Panc1 (cell line): Measurements from ENCODE around the gene ROR1. TPM values are rescaled to one million over a fixed set of nuclear protein-coding genes. Genes with fewer than 3 reads are reported as not detected.

Experiments
- ATAC-seq: fragments of 200-7000 bp; cut with Tn5 transposase; 2 replicates; pipeline ENCODE4 v1.9.1; 2020; ENCODE audit warnings: mild to moderate bottlenecking, moderate library complexity
- BruUV-seq: library from RNA; stranded (reverse); fragments of 400-500 nt; replicated peaks from 2 replicates; lab custom pipeline; 2021; lab: Mats Ljungman, UMichigan
- CTCF ChIA-PET: fragments of 300-600 bp; sonication (Branson Sonifier 250); formaldehyde crosslinking; loops from one replicate; lab custom pipeline; 2022; ENCODE audit warnings: antibody characterized with exemption; lab: Charles Lee
- POLR2A ChIA-PET: fragments of 300-600 bp; sonication (Branson Sonifier 250); formaldehyde crosslinking; loops from one replicate; lab custom pipeline; 2022; ENCODE audit warnings: antibody characterized with exemption; lab: Charles Lee
- DNase-seq: peaks from one replicate; pipeline ENCODE4 v3.0.0-alpha.2; 2010; ENCODE audit warnings: low read depth, low spot score
- H3K27ac ChIP-seq: 2 replicates; pipeline ENCODE4 v1.5.1; 2011; ENCODE audit warnings: mild to moderate bottlenecking, low read length, inconsistent platforms
- H3K27me3 ChIP-seq: fragments of 200-500 bp; sonication (Bioruptor generic); 2 replicates; pipeline ENCODE4 v1.6.0; 2014; ENCODE audit warnings: low read length, inconsistent platforms; ENCODE audit not compliant: control insufficient read depth, insufficient read depth
- H3K36me3 ChIP-seq: fragments of 200-500 bp; sonication (Bioruptor generic); 2 replicates; pipeline ENCODE4 v1.5.1; 2014; ENCODE audit warnings: inconsistent platforms, mild to moderate bottlenecking, low read length, moderate library complexity; ENCODE audit not compliant: control insufficient read depth, insufficient read depth
- H3K4me1 ChIP-seq: 2 replicates; pipeline ENCODE4 v1.5.1; 2011; ENCODE audit warnings: inconsistent platforms, mild to moderate bottlenecking, low read length, moderate library complexity; ENCODE audit not compliant: control insufficient read depth, insufficient read depth
- H3K4me3 ChIP-seq, 2 experiments: 2 replicates each; pipeline ENCODE4 v1.5.1; 2011 to 2012; ENCODE audit warnings: low read depth in 2 of 2, low read length in 2 of 2, mild to moderate bottlenecking in 2 of 2, inconsistent platforms in 1 of 2, moderate library complexity in 1 of 2
- H3K9me3 ChIP-seq: fragments of 200-500 bp; sonication (Bioruptor generic); 2 replicates; pipeline ENCODE4 v1.5.1; 2014; ENCODE audit warnings: low read depth, mild to moderate bottlenecking, inconsistent platforms, low read length, moderate library complexity; ENCODE audit not compliant: control insufficient read depth, insufficient read depth
- POLR2AphosphoS5 ChIP-seq: IDR thresholded peaks from 2 replicates; pipeline ENCODE4 v1.6.1; 2012; ENCODE audit warnings: mild to moderate bottlenecking, low read depth, low read length, moderate library complexity
- SIN3A ChIP-seq: IDR thresholded peaks from 2 replicates; pipeline ENCODE4 v1.6.1; 2012; ENCODE audit warnings: low read depth, mild to moderate bottlenecking, low read length, moderate library complexity, borderline replicate concordance; ENCODE audit not compliant: insufficient read depth
- TCF7L2 ChIP-seq: IDR thresholded peaks from 2 replicates; pipeline ENCODE4 v1.6.1; 2011; ENCODE audit warnings: mild to moderate bottlenecking, low read depth, low read length, inconsistent platforms
- in situ Hi-C: cut with HindIII; loops from 2 replicates; pipeline ENCODE4 v1.10.0; 2016; ENCODE audit warnings: low sequenced_read_pairs, low pct_unique_long_range_greater_than_20kb
- intact Hi-C: fragments of 100-400 bp; cut with micrococcal nuclease; formaldehyde crosslinking; loops from one replicate; pipeline ENCODE4 v1.10.0; 2022; ENCODE audit not compliant: unreplicated experiment
- total RNA-seq: library from RNA; stranded (reverse); gene quantifications from one replicate; pipeline ENCODE4 v1.2.1, GENCODE V29; 2021; ENCODE audit not compliant: unreplicated experiment
- TF ChIP-seq, protein P1 (sequence below), 2 experiments: IDR thresholded peaks; 2 replicates each; pipeline ENCODE4 v1.6.1; 2011 to 2012; ENCODE audit warnings: low read depth in 2 of 2, control low read depth in 1 of 2, low read length in 1 of 2, mild to moderate bottlenecking in 1 of 2, moderate library complexity in 1 of 2; ENCODE audit not compliant: insufficient read depth in 1 of 2
- TF ChIP-seq, protein P2 (sequence below): fragments of 450-650 bp; IDR thresholded peaks from 2 replicates; pipeline ENCODE4 v1.5.1; 2017; ENCODE audit warnings: mild to moderate bottlenecking

The ROR1 gene
- total RNA-seq, 1 experiment from 2014 or later, result 19.3 TPM

DNA sequence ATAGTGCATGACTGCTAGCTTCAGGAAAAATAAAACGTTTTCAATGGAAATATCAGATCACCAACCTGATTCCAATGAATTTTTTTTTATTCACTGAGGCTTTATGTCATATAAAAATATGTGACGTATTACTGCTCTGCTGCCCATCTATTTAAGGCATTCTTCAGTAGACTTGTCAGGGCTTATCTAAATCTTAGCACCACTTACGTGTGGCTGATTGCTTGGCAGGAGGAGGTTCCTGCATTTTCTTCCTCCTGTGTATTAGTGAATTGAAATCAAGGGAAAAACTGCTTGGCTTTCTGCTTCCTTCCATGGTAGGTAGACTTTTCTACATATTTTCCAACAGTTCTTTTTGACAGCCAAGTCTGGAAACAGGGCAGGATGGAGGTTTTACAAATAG is 80.3 kb downstream of the ROR1 start:
- no peak overlapping the region for H3K27ac ChIP-seq
- DNase-seq, result no peak
- no peaks in the 10 kb centered on the region for H3K27me3 ChIP-seq
- no peaks in the 10 kb centered on the region for H3K36me3 ChIP-seq
- H3K4me3 ChIP-seq, result no peak overlapping the region
- no peaks in the 10 kb centered on the region for H3K9me3 ChIP-seq
- ChIA-PET POLR2A (no interaction called here), CTCF (no interaction called here)
- in situ Hi-C loops (no loop called here), intact Hi-C loops (no loop called here)
- H3K4me1 ChIP-seq, result no peaks in the 10 kb centered on the region
- no peak for ATAC-seq
- no TSS peak for BruUV-seq
- TF ChIP-seq, protein P1, sequence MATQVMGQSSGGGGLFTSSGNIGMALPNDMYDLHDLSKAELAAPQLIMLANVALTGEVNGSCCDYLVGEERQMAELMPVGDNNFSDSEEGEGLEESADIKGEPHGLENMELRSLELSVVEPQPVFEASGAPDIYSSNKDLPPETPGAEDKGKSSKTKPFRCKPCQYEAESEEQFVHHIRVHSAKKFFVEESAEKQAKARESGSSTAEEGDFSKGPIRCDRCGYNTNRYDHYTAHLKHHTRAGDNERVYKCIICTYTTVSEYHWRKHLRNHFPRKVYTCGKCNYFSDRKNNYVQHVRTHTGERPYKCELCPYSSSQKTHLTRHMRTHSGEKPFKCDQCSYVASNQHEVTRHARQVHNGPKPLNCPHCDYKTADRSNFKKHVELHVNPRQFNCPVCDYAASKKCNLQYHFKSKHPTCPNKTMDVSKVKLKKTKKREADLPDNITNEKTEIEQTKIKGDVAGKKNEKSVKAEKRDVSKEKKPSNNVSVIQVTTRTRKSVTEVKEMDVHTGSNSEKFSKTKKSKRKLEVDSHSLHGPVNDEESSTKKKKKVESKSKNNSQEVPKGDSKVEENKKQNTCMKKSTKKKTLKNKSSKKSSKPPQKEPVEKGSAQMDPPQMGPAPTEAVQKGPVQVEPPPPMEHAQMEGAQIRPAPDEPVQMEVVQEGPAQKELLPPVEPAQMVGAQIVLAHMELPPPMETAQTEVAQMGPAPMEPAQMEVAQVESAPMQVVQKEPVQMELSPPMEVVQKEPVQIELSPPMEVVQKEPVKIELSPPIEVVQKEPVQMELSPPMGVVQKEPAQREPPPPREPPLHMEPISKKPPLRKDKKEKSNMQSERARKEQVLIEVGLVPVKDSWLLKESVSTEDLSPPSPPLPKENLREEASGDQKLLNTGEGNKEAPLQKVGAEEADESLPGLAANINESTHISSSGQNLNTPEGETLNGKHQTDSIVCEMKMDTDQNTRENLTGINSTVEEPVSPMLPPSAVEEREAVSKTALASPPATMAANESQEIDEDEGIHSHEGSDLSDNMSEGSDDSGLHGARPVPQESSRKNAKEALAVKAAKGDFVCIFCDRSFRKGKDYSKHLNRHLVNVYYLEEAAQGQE (IDR thresholded peaks at IDR 0.05; ENCODE audit: insufficient read depth in 1 of 2, low read depth in 2 of 2, low read length in 1 of 2), result no peak
- TF ChIP-seq SIN3A (no peak), TCF7L2 (no peak)

- ChIA-PET CTCF (no interaction called here), POLR2A (no interaction called here)
- ATAC-seq, result no peak
- Histone ChIP-seq H3K27ac (no peak overlapping the region), H3K27me3 (no peaks in the 10 kb centered on the region), H3K36me3 (no peaks in the 10 kb centered on the region), H3K9me3 (no peaks in the 10 kb centered on the region), H3K4me3 (no peak overlapping the region), H3K4me1 (peaks cover 4% of the 10 kb centered on the region; the same call in 1 of the 2 replicates)
- in situ Hi-C loops (no loop called here), intact Hi-C loops (no loop called here)
- no TSS peak for BruUV-seq
- no peak for TF ChIP-seq POLR2AphosphoS5
- TF ChIP-seq TCF7L2, result no peak
- TF ChIP-seq, protein P2, sequence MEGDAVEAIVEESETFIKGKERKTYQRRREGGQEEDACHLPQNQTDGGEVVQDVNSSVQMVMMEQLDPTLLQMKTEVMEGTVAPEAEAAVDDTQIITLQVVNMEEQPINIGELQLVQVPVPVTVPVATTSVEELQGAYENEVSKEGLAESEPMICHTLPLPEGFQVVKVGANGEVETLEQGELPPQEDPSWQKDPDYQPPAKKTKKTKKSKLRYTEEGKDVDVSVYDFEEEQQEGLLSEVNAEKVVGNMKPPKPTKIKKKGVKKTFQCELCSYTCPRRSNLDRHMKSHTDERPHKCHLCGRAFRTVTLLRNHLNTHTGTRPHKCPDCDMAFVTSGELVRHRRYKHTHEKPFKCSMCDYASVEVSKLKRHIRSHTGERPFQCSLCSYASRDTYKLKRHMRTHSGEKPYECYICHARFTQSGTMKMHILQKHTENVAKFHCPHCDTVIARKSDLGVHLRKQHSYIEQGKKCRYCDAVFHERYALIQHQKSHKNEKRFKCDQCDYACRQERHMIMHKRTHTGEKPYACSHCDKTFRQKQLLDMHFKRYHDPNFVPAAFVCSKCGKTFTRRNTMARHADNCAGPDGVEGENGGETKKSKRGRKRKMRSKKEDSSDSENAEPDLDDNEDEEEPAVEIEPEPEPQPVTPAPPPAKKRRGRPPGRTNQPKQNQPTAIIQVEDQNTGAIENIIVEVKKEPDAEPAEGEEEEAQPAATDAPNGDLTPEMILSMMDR, result no peak
- TF ChIP-seq SIN3A, result no peak
- TF ChIP-seq, protein P1 (IDR thresholded peaks at IDR 0.05; ENCODE audit: insufficient read depth in 1 of 2, low read depth in 2 of 2, low read length in 1 of 2), result no peak
- no peak for DNase-seq
Measured at GRCh38 chr1:63855942-63856341, 82.1 kb downstream of the ROR1 start.
